Left ventricle myocardium superior (tissue), 1 donor: Measurements from ENCODE around the gene TMCC1. TPM values are rescaled to one million over a fixed set of nuclear protein-coding genes. Genes with fewer than 3 reads are reported as not detected.
"Not testable (repeated sequence)": the region's sequence is repeated elsewhere in the genome, so short reads cannot be mapped to it uniquely, and the experiment has no call there.

Experiments
- ATAC-seq: fragments of 200-7000 bp; cut with Tn5 transposase; one replicate; pipeline ENCODE4 v1.9.1; 2020; ENCODE audit warnings: mild to moderate bottlenecking, moderate library complexity
- DNase-seq: peaks from one replicate; pipeline ENCODE4 v3.0.0-alpha.2; 2020
- intact Hi-C: fragments of 100-400 bp; cut with micrococcal nuclease; formaldehyde crosslinking; loops from one replicate; pipeline ENCODE4 v1.11.0; 2022
- total RNA-seq: library from RNA; stranded (reverse); fragmentation: NEBNext Ultra II Directional; extraction: Animal tissue kit (Norgen Biotek cat#: 25700); gene quantifications from one replicate; pipeline ENCODE4 v1.2.1, GENCODE V29; 2021
- donor health status: DM: no; HTN: yes; CAD: no; lungs with severe emphysema.

Gene TMCC1
- total RNA-seq, 1 donor from 2014 or later, result 28.4 TPM

DNA sequence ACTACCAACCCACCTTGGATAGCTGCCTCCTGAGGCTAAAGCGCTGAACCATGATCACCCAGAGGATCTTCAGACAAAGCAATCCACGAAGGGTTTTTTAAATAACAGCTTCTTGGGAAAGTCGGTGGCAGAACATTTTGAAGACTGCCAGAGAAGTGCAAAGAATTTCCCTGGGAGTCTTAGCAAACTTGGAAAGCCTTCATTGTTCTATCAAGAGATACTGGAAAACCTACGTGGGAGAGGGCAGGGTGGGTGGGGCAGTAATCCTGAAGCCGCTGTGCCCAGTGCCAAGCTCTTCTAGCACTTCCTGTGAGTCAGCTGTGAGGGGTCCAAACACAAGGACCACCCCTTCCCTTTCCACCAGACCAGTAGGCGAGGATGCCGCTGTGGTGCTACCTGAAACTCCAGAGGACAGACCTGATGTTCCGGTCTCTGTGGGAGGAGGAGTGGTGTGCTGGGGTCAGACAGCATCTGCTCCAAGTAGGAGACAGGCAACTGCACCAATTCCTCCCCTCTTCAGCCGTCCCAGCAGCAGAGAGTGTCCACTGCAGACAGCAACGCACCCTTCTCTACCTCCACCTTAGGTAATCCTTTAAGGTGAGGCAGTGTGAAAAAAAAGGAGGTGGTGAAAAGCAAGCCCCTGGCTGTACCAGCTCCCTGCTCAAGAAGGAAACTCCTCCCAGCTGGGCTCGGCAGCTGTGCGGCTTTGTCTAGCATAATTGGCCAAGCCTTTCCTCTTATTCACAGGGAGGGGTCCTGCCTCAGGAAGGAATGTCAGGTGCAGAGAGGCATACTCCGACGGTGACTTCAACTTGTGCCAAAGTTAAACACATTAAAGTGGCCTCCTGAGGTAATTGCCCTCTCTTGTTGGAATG is 99.0 kb downstream of the TMCC1 start:
- peak; percentile 75 for ATAC-seq
- intact Hi-C loops, result no loop called here
- DNase-seq, result peak; percentile 35

DNA sequence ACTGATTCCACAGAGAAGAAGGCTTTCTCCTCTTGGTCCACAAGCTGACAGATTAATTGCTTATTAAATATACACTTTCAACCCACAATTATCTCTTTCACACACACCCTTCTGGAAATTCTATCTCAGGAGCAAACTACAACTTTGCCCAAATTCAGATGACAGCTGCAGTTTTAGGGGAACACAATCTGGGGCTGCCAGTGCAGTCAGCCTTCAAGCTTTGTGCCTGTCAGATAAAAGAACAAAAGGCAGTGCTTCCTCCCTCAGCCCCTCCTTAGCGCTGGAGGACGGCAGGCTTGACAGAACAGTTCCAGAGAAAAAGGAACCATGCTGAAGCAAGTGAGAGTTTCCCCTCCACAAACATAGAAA is 99.6 kb downstream of the TMCC1 start:
- intact Hi-C loops, result no loop called here
- ATAC-seq (peak; percentile 56), DNase-seq (no peak)

DNA sequence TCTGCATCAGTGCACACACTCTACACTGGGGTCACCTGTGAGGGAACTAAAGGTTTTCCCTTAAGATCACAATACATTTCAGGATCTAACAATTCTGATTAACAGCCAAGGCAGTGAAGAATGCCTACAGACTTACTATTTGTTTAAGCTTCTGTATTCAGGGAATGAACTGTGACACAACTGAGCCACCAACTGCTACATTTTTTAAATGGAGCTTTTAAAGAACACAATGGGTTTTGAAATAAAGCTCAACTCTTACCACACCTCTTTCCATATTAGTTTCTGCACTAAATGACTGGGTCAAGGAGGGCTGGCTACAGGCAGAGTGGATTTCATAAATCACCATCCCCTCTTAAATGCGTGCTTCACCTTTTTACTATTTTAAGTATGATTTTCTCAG is 100.2 kb downstream of the TMCC1 start:
- ATAC-seq (no peak), DNase-seq (no peak)
- intact Hi-C loops, result no loop called here

- ATAC-seq, result no peak
- intact Hi-C loops, result no loop called here
- no peak for DNase-seq
These were observed 110.0 kb downstream of the TMCC1 start for GRCh38 chr3:129783470-129783869.

DNA sequence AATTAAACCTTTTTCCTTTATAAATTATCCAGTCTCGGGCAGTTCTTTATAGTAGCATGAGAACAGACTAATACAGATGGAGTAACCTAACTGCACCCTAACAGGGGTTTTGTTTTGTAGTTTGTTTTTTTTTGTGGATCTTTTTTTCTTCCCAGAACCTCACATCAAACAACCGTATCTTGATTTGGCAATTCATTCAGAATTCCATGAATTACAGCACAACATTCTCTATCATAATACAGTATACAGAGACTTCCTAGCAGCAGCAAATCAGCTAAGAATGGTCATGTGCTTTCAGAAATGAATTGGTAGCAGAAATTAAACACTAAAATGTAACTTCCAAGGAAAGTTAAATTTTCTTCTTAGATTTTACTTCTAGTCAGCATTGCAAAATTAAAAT is 114.6 kb downstream of the TMCC1 start:
- DNase-seq, result no peak
- ATAC-seq, result no peak
- intact Hi-C loops, result no loop called here

DNA sequence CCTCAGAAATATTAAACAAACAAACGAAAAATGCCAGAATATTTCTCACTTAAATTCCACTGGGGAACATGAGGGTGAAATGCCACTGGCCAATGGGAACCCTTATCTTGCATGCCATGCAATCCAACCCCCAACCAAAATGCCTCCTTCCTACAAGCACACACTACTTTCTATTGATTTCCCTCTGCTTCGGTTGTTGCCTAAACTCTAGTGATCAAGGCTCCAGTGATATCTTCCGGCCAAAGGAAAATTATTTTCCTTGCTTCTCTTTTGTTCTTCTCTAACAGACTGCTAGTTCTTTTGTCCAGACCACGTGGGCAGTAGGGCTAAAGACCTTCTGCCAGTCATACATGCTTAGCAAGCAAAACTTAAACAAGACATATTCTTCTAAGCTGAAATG is 115.7 kb downstream of the TMCC1 start:
- ATAC-seq, result no peak
- DNase-seq, result no peak
- intact Hi-C loops, result no loop called here

DNA sequence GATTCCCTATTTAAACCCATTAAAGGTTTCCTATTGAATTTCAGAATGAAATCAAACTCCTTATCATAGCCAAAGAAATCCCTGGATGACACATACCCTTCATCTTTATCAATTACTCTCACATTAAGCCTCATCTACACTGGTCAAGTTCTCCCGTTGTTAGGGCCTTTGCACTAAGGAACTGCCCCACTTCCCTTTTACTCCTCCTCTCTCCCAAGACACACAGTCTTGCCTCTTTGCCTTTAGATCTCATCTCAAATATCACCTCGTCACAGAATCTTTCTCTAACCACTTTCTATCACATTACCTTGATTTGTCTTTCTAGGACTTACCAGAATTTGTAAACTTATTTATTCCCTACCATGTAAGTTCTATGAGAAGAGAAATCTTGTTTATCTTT is 117.6 kb downstream of the TMCC1 start:
- ATAC-seq, result no peak
- no peak for DNase-seq
- intact Hi-C loops, result no loop called here

DNA sequence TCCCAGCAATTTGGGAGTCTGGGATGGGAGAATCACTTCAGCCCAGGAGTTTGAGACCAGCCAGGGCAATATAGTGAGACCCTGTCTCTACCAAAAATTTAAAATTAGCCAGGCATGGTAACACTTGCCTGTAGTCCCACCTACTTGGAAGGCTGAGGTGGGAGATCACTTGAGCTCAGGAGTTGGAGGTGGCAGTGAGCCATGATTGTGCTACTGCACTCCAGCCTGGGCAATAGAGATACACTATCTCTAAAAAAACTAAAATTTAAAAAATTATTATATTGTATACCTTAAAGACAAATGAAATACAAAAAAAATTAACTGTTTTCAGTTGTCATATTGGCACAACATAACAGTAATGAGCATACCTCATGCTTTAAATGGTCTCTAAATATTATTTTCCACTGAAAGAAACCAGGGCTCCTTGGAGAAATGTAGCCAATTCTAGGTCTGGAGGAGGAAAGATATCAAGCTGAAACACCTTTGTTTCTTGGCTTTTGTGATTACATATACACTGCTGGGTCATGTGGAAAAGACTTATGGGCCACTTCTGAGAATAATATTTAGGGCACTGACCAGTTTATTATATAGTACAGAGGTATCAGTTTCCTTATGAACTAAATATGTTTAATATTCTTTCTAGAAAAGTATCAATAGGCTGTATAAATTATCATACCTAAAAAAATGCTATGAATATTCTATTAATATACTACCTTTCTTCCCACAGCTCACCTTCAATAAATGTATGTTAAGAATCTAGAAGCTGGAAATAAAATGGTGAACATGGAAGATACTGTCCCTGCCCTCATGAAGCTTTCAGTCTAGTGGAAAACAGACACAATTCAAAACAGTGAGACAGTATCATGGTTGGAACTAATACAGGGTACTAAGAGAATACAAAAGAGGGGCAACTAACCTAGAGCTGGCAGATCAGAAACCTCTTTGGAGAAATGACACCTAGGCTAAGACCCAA is 119.5 kb downstream of the TMCC1 start:
- no peak for ATAC-seq
- intact Hi-C loops, result no loop called here

GRCh38 chr3:129770604-129771003 is 122.9 kb downstream of the TMCC1 start:
- DNase-seq, result no peak
- intact Hi-C loops, result no loop called here
- ATAC-seq, result no peak

More for the DNA sequence above, 119.5 kb downstream of the TMCC1 start:
- no peak for DNase-seq

- intact Hi-C loops, result no loop called here
- DNase-seq, result no peak
- no peak for ATAC-seq
These were observed 123.9 kb downstream of the TMCC1 start for GRCh38 chr3:129769616-129770015.

DNA sequence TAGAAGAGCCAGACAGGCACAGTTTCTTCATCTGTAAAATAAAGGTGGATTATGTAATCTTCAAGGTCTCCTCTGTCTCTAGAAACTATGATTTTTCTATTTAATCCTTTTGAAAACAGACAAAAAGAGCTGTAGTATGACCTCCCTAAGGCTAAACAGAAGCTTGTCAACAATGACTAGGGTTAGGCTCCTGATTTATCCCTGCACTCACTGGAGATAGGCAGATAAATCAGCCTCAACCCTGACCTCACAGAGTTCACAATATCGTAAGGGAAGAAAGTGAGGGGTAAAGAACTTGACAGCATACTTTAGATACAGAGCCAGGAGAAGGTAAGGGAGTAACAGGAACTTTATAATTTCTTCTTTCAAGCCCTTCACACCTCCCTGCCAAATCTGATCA is 124.8 kb downstream of the TMCC1 start:
- DNase-seq (no peak), ATAC-seq (no peak)
- intact Hi-C loops, result no loop called here

GRCh38 chr3:129766135-129766534 is 127.4 kb downstream of the TMCC1 start:
- DNase-seq, result no peak
- ATAC-seq, result no peak
- intact Hi-C loops, result no loop called here

GRCh38 chr3:129764090-129764489 is 129.4 kb downstream of the TMCC1 start:
- ATAC-seq (no peak), DNase-seq (no peak)
- intact Hi-C loops, result no loop called here

DNA sequence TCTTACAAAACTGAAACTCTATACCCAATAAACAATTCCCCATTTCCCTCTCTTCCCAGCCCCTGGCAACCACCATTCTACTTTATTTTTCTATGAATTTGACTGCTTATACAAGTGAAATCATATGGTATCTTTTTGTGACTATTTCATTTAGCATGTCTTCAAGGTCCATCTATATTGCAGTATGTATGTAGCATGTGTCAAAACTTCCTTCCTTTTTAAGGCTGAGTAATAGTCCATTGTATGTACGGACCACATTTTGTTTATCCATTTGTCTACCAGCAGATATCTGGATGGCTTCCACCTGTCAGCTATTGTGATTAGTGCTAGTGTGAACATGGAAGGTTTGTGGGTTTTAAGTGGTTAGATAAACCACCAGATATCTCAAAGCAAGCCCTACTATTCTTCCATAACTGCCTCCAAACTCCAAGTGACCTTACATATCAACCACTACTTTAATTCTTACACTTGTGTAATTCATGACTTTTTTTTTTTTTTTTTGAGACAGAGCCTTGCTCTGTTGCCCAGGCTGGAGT is 134.7 kb downstream of the TMCC1 start:
- no peak for ATAC-seq
- intact Hi-C loops, result no loop called here
- no peak for DNase-seq

- DNase-seq (no peak), ATAC-seq (no peak)
- intact Hi-C loops, result no loop called here
These were observed 135.2 kb downstream of the TMCC1 start for GRCh38 chr3:129758306-129758705.

GRCh38 chr3:129756871-129757270 is 136.6 kb downstream of the TMCC1 start:
- peak; percentile 15 for ATAC-seq
- no peak for DNase-seq
- intact Hi-C loops, result no loop called here

GRCh38 chr3:129751105-129751504 is 142.4 kb downstream of the TMCC1 start:
- intact Hi-C loops, DNase-seq, ATAC-seq: not testable (repeated sequence)

DNA sequence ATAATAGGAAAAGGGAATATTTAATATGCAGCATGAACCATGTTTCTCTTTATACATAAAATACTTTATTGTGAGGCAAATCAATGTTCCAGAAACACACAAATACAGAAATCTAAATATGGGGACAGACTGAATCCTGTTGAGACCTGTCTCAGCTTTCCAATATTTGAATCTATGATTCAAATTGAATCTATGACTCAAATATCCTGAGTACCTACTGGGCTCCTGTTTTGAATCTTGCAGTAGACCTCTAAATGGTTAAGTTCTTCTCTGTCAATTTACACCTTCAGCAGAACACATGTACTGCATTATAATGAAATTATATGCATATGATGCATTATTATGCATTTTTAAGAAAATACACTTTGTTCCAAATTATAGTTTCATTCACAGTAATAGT is 143.8 kb downstream of the TMCC1 start:
- ATAC-seq (no peak), DNase-seq (no peak)
- intact Hi-C loops, result no loop called here

- ATAC-seq (no peak), DNase-seq (no peak)
- intact Hi-C loops, result no loop called here
These were observed 145.5 kb downstream of the TMCC1 start for GRCh38 chr3:129747992-129748391.

- intact Hi-C loops, result no loop called here
- no peak for DNase-seq
- no peak for ATAC-seq
These were observed 146.4 kb downstream of the TMCC1 start for GRCh38 chr3:129747136-129747535.
